Measurements from ENCODE around the gene MYO7B. TPM values are rescaled to one million over a fixed set of nuclear protein-coding genes. Genes with fewer than 3 reads are reported as not detected.
A peak's percentile ranks its signal among the peaks of the same experiment; 100 is the strongest.

Gene MYO7B
- total RNA-seq, 1 donor = under 0.01 TPM

DNA sequence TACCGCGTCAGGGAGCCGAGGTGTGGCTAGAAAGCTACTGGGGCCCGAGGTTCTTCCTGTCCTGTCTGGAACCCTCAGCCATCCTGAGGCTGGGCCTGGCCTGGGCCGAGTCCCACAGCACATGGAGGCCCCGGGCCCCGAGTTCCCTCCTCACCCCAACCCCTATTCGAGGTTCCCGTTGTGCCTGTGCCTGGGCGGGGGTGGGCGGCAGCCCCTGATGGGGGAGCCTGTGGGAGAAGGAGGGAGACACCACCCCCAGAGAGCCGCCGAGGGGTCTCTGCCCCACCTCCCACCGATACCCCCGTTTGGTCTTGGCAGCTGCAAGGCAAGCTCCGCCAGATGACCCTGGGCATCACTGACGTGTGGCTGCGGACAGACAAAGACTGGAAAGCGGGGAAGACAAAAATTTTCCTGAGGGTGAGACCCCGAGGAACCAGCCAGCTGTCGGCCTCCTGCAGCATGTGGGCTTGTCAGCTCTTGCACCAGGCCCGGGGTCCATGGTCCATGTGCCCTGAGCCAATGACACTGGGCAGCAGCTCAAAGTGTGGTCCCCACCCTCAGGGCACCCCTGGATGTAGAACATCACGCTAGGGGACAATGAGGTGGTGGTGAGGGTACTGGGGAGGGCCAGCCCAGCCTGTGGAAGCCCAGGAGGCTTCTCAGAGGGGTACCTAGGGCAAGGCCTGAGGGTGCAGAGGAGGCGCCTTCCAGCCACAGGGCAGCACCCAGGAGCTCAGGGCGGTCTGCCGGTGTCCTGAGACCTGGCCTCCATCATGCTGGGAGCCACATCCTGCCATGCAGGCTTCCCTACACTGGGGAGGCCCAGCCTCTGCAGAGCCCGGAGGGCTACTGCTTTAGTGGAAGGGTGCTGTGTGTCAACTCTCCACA lies 58.0 kb downstream of the MYO7B start:
- Histone ChIP-seq H3K27me3 (ENCODE audit: insufficient read depth, low read length) (no peaks in the 10 kb centered on the region), H3K79me2 (ENCODE audit: insufficient read depth, low read length) (no peaks in the 10 kb centered on the region), H2AFZ (ENCODE audit: low read length) (no peak overlapping the region), H3K36me3 (ENCODE audit: insufficient read depth, low read length) (no peaks in the 10 kb centered on the region), H3K4me3 (ENCODE audit: insufficient read depth, low read length) (no peak overlapping the region), H3K9me3 (ENCODE audit: low read depth, low read length) (no peaks in the 10 kb centered on the region), H4K20me1 (ENCODE audit: insufficient read depth, low read length) (no peaks in the 10 kb centered on the region), H3K4me2 (ENCODE audit: insufficient read depth, low read length) (no peak overlapping the region), H3K27ac (ENCODE audit: low read depth, low read length) (no peak overlapping the region), H3K4me1 (ENCODE audit: insufficient read depth, low read length) (peaks cover 7% of the 10 kb centered on the region)
- TF ChIP-seq, protein P1, sequence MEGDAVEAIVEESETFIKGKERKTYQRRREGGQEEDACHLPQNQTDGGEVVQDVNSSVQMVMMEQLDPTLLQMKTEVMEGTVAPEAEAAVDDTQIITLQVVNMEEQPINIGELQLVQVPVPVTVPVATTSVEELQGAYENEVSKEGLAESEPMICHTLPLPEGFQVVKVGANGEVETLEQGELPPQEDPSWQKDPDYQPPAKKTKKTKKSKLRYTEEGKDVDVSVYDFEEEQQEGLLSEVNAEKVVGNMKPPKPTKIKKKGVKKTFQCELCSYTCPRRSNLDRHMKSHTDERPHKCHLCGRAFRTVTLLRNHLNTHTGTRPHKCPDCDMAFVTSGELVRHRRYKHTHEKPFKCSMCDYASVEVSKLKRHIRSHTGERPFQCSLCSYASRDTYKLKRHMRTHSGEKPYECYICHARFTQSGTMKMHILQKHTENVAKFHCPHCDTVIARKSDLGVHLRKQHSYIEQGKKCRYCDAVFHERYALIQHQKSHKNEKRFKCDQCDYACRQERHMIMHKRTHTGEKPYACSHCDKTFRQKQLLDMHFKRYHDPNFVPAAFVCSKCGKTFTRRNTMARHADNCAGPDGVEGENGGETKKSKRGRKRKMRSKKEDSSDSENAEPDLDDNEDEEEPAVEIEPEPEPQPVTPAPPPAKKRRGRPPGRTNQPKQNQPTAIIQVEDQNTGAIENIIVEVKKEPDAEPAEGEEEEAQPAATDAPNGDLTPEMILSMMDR (IDR thresholded peaks at IDR 0.05; ENCODE audit: extremely low read depth, low read depth, low read length) = no peak
- DNase-seq (ENCODE audit: insufficient read length, low spot score, missing footprints) = peak; percentile 45

DNA sequence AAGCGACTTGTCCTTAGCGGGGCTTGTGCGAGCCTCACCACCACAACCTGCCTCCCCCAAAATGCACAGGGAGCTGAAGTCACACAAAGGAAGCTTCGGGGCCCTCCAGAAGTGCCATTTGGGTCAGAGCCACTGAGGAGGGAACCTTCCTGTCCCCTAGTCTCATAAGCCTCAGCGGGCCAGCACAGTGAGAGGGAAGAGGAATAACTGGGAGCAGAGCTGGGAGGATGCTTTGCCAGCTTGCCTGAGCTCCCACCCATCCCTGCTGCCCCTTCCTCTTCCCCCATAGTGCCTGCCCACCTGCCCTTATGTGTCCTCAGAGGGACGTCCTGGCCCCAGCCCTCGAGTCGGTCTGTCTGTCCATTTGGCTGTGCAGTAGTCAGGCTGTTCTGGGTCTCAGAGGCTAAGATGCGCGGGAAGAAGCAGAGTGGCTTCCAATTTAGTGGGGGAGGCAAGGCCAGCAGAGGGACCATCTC lies 58.7 kb downstream of the MYO7B start:
- Histone ChIP-seq H3K79me2 (ENCODE audit: insufficient read depth, low read length) (no peaks in the 10 kb centered on the region), H2AFZ (ENCODE audit: low read length) (no peak overlapping the region)
- TF ChIP-seq, protein P1 (IDR thresholded peaks at IDR 0.05; ENCODE audit: extremely low read depth, low read depth, low read length) = no peak

GRCh38 chr2:127596311-127597045 lies 61.0 kb downstream of the MYO7B start:
- H3K4me3 ChIP-seq (ENCODE audit: insufficient read depth, low read length) = no peak overlapping the region
- H3K27me3 ChIP-seq (ENCODE audit: insufficient read depth, low read length) = no peaks in the 10 kb centered on the region
- no peak overlapping the region for H3K4me2 ChIP-seq (ENCODE audit: insufficient read depth, low read length)
- H3K36me3 ChIP-seq (ENCODE audit: insufficient read depth, low read length) = no peaks in the 10 kb centered on the region
- no peaks in the 10 kb centered on the region for H4K20me1 ChIP-seq (ENCODE audit: insufficient read depth, low read length)
- no peak overlapping the region for H3K27ac ChIP-seq (ENCODE audit: low read depth, low read length)
- H3K79me2 ChIP-seq (ENCODE audit: insufficient read depth, low read length) = no peaks in the 10 kb centered on the region
- no peak overlapping the region for H2AFZ ChIP-seq (ENCODE audit: low read length)
- H3K9me3 ChIP-seq (ENCODE audit: low read depth, low read length) = no peaks in the 10 kb centered on the region
- peak; percentile 29 for DNase-seq (ENCODE audit: insufficient read length, low spot score, missing footprints)
- peaks cover 7% of the 10 kb centered on the region for H3K4me1 ChIP-seq (ENCODE audit: insufficient read depth, low read length)
- TF ChIP-seq, protein P1 (IDR thresholded peaks at IDR 0.05; ENCODE audit: extremely low read depth, low read depth, low read length) = no peak

More for the DNA sequence above, 58.7 kb downstream of the MYO7B start:
- Histone ChIP-seq H3K27me3 (ENCODE audit: insufficient read depth, low read length) (no peaks in the 10 kb centered on the region), H3K27ac (ENCODE audit: low read depth, low read length) (no peak overlapping the region), H3K4me1 (ENCODE audit: insufficient read depth, low read length) (peaks cover 7% of the 10 kb centered on the region), H4K20me1 (ENCODE audit: insufficient read depth, low read length) (no peaks in the 10 kb centered on the region), H3K4me2 (ENCODE audit: insufficient read depth, low read length) (no peak overlapping the region), H3K4me3 (ENCODE audit: insufficient read depth, low read length) (no peak overlapping the region), H3K36me3 (ENCODE audit: insufficient read depth, low read length) (no peaks in the 10 kb centered on the region), H3K9me3 (ENCODE audit: low read depth, low read length) (no peaks in the 10 kb centered on the region)
- DNase-seq (ENCODE audit: insufficient read length, low spot score, missing footprints) = peak; percentile 46
